Measurements from ENCODE around the gene PTPRG. TPM values are rescaled to one million over a fixed set of nuclear protein-coding genes. Genes with fewer than 3 reads are reported as not detected.

The PTPRG gene
- total and polyA plus RNA-seq, 2 donors (not counting 1 experiment from before 2014, with no cell fraction given) = 67.0 to 97.9 TPM

- Histone ChIP-seq H4K20me1 (ENCODE audit: control insufficient read depth, extremely low read depth, insufficient read depth, low read length) (no peaks in the 10 kb centered on the region), H3K4me2 (ENCODE audit: extremely low read depth, insufficient read depth, low read length) (no peak overlapping the region), H3K9me3 (ENCODE audit: control insufficient read depth, insufficient read depth, low read depth, low read length) (no peaks in the 10 kb centered on the region), H3K9ac (ENCODE audit: insufficient read depth, low read length) (no peak overlapping the region), H3K36me3 (ENCODE audit: control insufficient read depth, insufficient read depth, low read length) (no peaks in the 10 kb centered on the region), H3K4me3 (replicated peaks in 1 of 4; ENCODE audit: control extremely low read depth in 1 of 4, insufficient read depth in 1 of 4, low read depth in 3 of 4, low read length in 4 of 4) (no peak overlapping the region), H3K4me1 (ENCODE audit: control insufficient read depth, extremely low read depth, insufficient read depth, low read length) (no peaks in the 10 kb centered on the region), H3K27me3 (ENCODE audit: control insufficient read depth, insufficient read depth, low read length) (no peaks in the 10 kb centered on the region), H3K27ac (ENCODE audit: insufficient read depth, low read length) (no peak overlapping the region), H3K79me2 (ENCODE audit: control insufficient read depth, insufficient read depth, low read length) (no peaks in the 10 kb centered on the region), H2AFZ (ENCODE audit: low read length) (no peak overlapping the region)
- TF ChIP-seq CTCF (conservative IDR thresholded peaks at IDR 0.05 in 1 of 2, IDR thresholded peaks at IDR 0.05 in 1 of 2; ENCODE audit: low read depth in 1 of 2, low read length in 2 of 2) (no peak), EZH2 (IDR thresholded peaks at IDR 0.05; ENCODE audit: low read length, missing control alignments) (no peak)
- no peak for DNase-seq (ENCODE audit: low read depth in 2 of 2)
Measured at GRCh38 chr3:62261121-62261520, 699.8 kb downstream of the PTPRG start.

DNA sequence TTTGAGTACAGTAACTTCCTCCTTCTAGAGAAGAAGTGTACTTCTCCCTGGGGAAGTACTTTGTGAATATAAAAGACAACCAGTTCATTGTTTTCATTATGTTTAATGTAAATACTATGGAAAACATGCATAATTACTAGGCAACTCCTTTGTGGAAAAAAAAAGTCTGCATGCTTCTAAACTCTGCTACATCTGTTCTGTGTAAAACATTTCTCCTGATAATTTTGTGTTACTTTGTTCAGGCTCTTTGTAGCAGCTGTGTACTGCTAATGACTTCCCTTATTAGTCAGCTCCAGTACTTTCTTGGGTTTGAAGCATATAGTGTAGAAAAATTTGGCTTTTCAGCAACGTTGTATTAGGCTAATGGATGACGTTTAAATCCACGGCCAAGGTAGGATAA lies 700.4 kb downstream of the PTPRG start:
- Histone ChIP-seq H3K4me1 (ENCODE audit: control insufficient read depth, extremely low read depth, insufficient read depth, low read length) (no peaks in the 10 kb centered on the region), H3K4me2 (ENCODE audit: extremely low read depth, insufficient read depth, low read length) (no peak overlapping the region), H3K27me3 (ENCODE audit: control insufficient read depth, insufficient read depth, low read length) (no peaks in the 10 kb centered on the region), H3K79me2 (ENCODE audit: control insufficient read depth, insufficient read depth, low read length) (no peaks in the 10 kb centered on the region), H3K4me3 (replicated peaks in 1 of 4; ENCODE audit: control extremely low read depth in 1 of 4, insufficient read depth in 1 of 4, low read depth in 3 of 4, low read length in 4 of 4) (no peak overlapping the region), H3K36me3 (ENCODE audit: control insufficient read depth, insufficient read depth, low read length) (no peaks in the 10 kb centered on the region), H2AFZ (ENCODE audit: low read length) (no peak overlapping the region), H3K9ac (ENCODE audit: insufficient read depth, low read length) (no peak overlapping the region), H4K20me1 (ENCODE audit: control insufficient read depth, extremely low read depth, insufficient read depth, low read length) (no peaks in the 10 kb centered on the region), H3K27ac (ENCODE audit: insufficient read depth, low read length) (no peak overlapping the region), H3K9me3 (ENCODE audit: control insufficient read depth, insufficient read depth, low read depth, low read length) (no peaks in the 10 kb centered on the region)
- TF ChIP-seq CTCF (conservative IDR thresholded peaks at IDR 0.05 in 1 of 2, IDR thresholded peaks at IDR 0.05 in 1 of 2; ENCODE audit: low read depth in 1 of 2, low read length in 2 of 2) (no peak), EZH2 (IDR thresholded peaks at IDR 0.05; ENCODE audit: low read length, missing control alignments) (no peak)
- no peak for DNase-seq (ENCODE audit: low read depth in 2 of 2)

DNA sequence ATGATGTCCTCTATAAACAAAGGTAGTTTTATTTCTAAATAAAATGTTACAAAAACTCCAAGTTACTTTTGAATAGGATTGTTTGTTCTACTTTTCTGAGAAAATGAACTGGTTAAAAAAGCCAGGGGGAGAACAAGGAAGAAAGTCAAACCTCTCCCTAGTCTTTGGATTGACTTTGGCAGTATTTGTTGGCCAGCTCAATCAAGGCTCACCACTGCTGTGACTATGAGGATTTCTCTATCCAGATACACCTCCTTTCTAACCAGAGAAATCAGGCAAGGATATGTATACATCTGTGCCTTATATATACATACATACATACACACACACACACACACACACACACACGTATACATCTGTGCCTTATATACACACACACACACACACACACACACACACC lies 704.2 kb downstream of the PTPRG start:
- no peak for TF ChIP-seq CTCF (conservative IDR thresholded peaks at IDR 0.05 in 1 of 2, IDR thresholded peaks at IDR 0.05 in 1 of 2; ENCODE audit: low read depth in 1 of 2, low read length in 2 of 2)
- no peak overlapping the region for H3K4me2 ChIP-seq (ENCODE audit: extremely low read depth, insufficient read depth, low read length)
- H3K36me3 ChIP-seq (ENCODE audit: control insufficient read depth, insufficient read depth, low read length) = peaks cover 2% of the 10 kb centered on the region

More for the DNA sequence above, 704.2 kb downstream of the PTPRG start:
- Histone ChIP-seq H3K27me3 (ENCODE audit: control insufficient read depth, insufficient read depth, low read length) (no peaks in the 10 kb centered on the region), H3K9ac (ENCODE audit: insufficient read depth, low read length) (no peak overlapping the region), H3K27ac (ENCODE audit: insufficient read depth, low read length) (no peak overlapping the region), H3K4me3 (replicated peaks in 1 of 4; ENCODE audit: control extremely low read depth in 1 of 4, insufficient read depth in 1 of 4, low read depth in 3 of 4, low read length in 4 of 4) (no peak overlapping the region), H3K9me3 (ENCODE audit: control insufficient read depth, insufficient read depth, low read depth, low read length) (no peaks in the 10 kb centered on the region), H2AFZ (ENCODE audit: low read length) (no peak overlapping the region), H4K20me1 (ENCODE audit: control insufficient read depth, extremely low read depth, insufficient read depth, low read length) (no peaks in the 10 kb centered on the region), H3K79me2 (ENCODE audit: control insufficient read depth, insufficient read depth, low read length) (no peaks in the 10 kb centered on the region), H3K4me1 (ENCODE audit: control insufficient read depth, extremely low read depth, insufficient read depth, low read length) (no peaks in the 10 kb centered on the region)
- no peak for DNase-seq (ENCODE audit: low read depth in 2 of 2)
